Neuronal stem cell (in vitro differentiated cells): ENCODE measurements around the gene ZNF280A.

Source experiments
- DNase-seq: peaks from one replicate; pipeline ENCODE4 v3.0.0-alpha.2; 2013; ENCODE audit warnings: low spot score
- H2AFZ ChIP-seq: one replicate; pipeline ENCODE4 v1.6.1; 2013; ENCODE audit warnings: mild to moderate bottlenecking, low read length, inconsistent platforms
- H2AK5ac ChIP-seq: 2 replicates; pipeline ENCODE4 v1.6.1; 2013; ENCODE audit warnings: low read depth, mild to moderate bottlenecking, inconsistent platforms, low read length, moderate library complexity, mixed read lengths
- H2BK120ac ChIP-seq: 2 replicates; pipeline ENCODE4 v1.6.1; 2013; ENCODE audit warnings: low read depth, mild to moderate bottlenecking, inconsistent platforms, low read length, moderate library complexity, mixed read lengths
- H2BK12ac ChIP-seq: one replicate; pipeline ENCODE4 v1.6.1; 2013; ENCODE audit warnings: low read length, inconsistent platforms
- H2BK15ac ChIP-seq: 2 replicates; pipeline ENCODE4 v1.6.1; 2013; ENCODE audit warnings: mild to moderate bottlenecking, low read length, inconsistent platforms, mixed read lengths
- H2BK5ac ChIP-seq: one replicate; pipeline ENCODE4 v1.6.1; 2013; ENCODE audit warnings: inconsistent platforms, mild to moderate bottlenecking, low read length, moderate library complexity
- H3K14ac ChIP-seq: one replicate; pipeline ENCODE4 v1.6.1; 2013; ENCODE audit warnings: low read length, inconsistent platforms
- H3K18ac ChIP-seq: 2 replicates; pipeline ENCODE4 v1.6.1; 2013; ENCODE audit warnings: low read length, inconsistent platforms
- H3K23ac ChIP-seq: 2 replicates; pipeline ENCODE4 v1.6.1; 2013; ENCODE audit warnings: low read depth, mild to moderate bottlenecking, mixed read lengths, low read length, inconsistent platforms; ENCODE audit not compliant: poor library complexity
- H3K27ac ChIP-seq: replicated peaks from 3 replicates; pipeline ENCODE4 v1.5.1; 2013; ENCODE audit warnings: low read length, inconsistent platforms
- H3K27me3 ChIP-seq, 3 experiments: 2 replicates each; pipeline ENCODE4 v1.6.1; 2013; ENCODE audit warnings: low read length in 3 of 3, mild to moderate bottlenecking in 2 of 3, inconsistent platforms in 1 of 3, low read depth in 1 of 3, mixed read lengths in 1 of 3, moderate library complexity in 1 of 3; ENCODE audit not compliant: control insufficient read depth in 3 of 3, insufficient read depth in 3 of 3
- H3K36me3 ChIP-seq, 2 donors: replicated peaks in 1 of 2; 2 replicates each; pipeline ENCODE4 v1.6.1; 2013; ENCODE audit warnings: low read length in 2 of 2; ENCODE audit not compliant: control insufficient read depth in 2 of 2, insufficient read depth in 2 of 2
- H3K4ac ChIP-seq: 2 replicates; pipeline ENCODE4 v1.6.1; 2013; ENCODE audit warnings: inconsistent platforms, mild to moderate bottlenecking, low read length, moderate library complexity
- H3K4me1 ChIP-seq, 2 donors: 1 replicate in 1 of 2; 2 replicates in 1 of 2; pipeline ENCODE4 v1.6.1; 2013; ENCODE audit warnings: low read length in 2 of 2, low read depth in 1 of 2; ENCODE audit not compliant: control insufficient read depth in 2 of 2, insufficient read depth in 1 of 2
- H3K4me2 ChIP-seq: one replicate; pipeline ENCODE4 v1.6.1; 2013; ENCODE audit warnings: mild to moderate bottlenecking, low read length, inconsistent platforms; ENCODE audit not compliant: insufficient read depth, poor library complexity, severe bottlenecking
- H3K4me3 ChIP-seq, 2 donors: 2 replicates each; pipeline ENCODE4 v1.5.1; 2013; ENCODE audit warnings: low read length in 2 of 2, mild to moderate bottlenecking in 2 of 2, inconsistent platforms in 1 of 2, moderate library complexity in 1 of 2
- H3K79me1 ChIP-seq: one replicate; pipeline ENCODE4 v1.6.1; 2013; ENCODE audit warnings: low read depth, mild to moderate bottlenecking, inconsistent platforms, low read length, moderate library complexity
- H3K9ac ChIP-seq: one replicate; pipeline ENCODE4 v1.6.1; 2013; ENCODE audit warnings: mild to moderate bottlenecking, low read depth, low read length, inconsistent platforms; ENCODE audit not compliant: poor library complexity
- H3K9me3 ChIP-seq, 2 donors: replicated peaks in 1 of 2; 2 replicates each; pipeline versions ENCODE3 to v1.6.1; 2013; ENCODE audit warnings: low read length in 2 of 2, mild to moderate bottlenecking in 2 of 2, inconsistent platforms in 1 of 2, low read depth in 1 of 2, mixed read lengths in 1 of 2, moderate library complexity in 1 of 2; ENCODE audit not compliant: control insufficient read depth in 2 of 2, insufficient read depth in 1 of 2
- H4K8ac ChIP-seq: one replicate; pipeline ENCODE4 v1.6.1; 2013; ENCODE audit warnings: low read depth, mild to moderate bottlenecking, inconsistent platforms, low read length, moderate library complexity
- H4K91ac ChIP-seq: one replicate; pipeline ENCODE4 v1.6.1; 2013; ENCODE audit warnings: low read length, low read depth, mild to moderate bottlenecking, inconsistent platforms; ENCODE audit not compliant: poor library complexity
- WGBS, 2 donors: extraction: QIAGEN DNeasy Blood & Tissue Kit; methylation state at CpG; one replicate each; pipeline ENCODE4 v1.1.7; 2013; ENCODE audit warnings: missing lambda C conversion rate in 2 of 2, mixed read lengths in 1 of 2; ENCODE audit not compliant: insufficient read length in 2 of 2, insufficient replicate concordance in 1 of 2; ENCODE audit errors: extremely low coverage in 2 of 2; 5-methylcytosine and 5-hydroxymethylcytosine counted together

ZNF280A gene

DNA sequence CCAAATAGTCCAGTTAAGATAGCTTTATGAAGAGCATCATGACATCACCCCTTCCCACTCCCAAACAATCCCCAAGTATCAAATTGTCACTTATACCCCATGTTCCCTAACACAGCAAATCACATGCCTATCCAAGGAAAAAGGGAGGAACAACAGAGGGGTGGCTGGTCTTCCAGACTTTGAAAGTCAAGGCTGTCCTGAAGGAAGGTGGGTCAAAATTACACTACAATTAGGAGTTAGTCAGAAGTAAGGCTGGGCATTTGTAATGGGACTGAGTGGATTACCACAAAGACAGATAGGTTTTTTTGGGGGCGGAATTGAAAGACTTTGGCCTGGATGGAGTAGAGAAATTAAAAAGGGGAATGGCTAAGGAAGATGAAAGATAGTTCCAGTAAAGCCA is 33.1 kb upstream of the ZNF280A start:
- Histone ChIP-seq H2BK120ac (no peak overlapping the region), H3K9ac (no peak overlapping the region), H3K4me2 (no peak overlapping the region), H3K4me1 (no peaks in the 10 kb centered on the region), H3K4me3 (no peak overlapping the region), H2BK12ac (no peak overlapping the region), H3K14ac (no peak overlapping the region), H2AFZ (no peak overlapping the region), H4K8ac (no peak overlapping the region), H3K18ac (no peak overlapping the region), H3K4ac (no peak overlapping the region), H2BK5ac (no peak overlapping the region), H3K27me3 (peaks cover 0 to 37% (median 0%) of the 10 kb centered on the region in 3 experiments), H3K27ac (no peak overlapping the region), H3K36me3 (no peaks in the 10 kb centered on the region), H3K23ac (no peak overlapping the region), H4K91ac (no peak overlapping the region), H3K79me1 (no peaks in the 10 kb centered on the region), H2AK5ac (no peak overlapping the region), H2BK15ac (no peak overlapping the region), H3K9me3 (peaks cover 0 to 7% of the 10 kb centered on the region in 2 donors)
- no CpG with 5 or more reads among the region's 1 CpG for WGBS, 2 donors
- DNase-seq = no peak

DNA sequence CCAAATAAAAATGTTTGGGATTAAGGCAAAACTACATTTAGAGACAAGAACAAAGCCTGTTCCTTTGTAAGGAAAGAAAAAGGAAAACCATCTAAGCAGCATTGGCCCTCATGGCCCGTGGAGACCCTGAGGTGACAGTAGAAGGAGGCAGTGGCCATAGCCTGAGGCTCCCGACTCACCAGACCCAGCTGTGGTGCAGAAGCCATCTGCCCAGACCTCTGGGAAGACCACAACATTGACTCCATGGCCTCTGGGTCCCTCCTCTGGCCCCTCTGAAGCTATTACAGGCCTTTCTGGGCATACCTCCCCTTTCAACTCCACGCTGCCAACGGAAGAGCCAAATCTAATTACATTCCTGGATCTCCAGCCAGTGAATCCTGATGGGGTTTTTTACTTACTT is 32.6 kb upstream of the ZNF280A start:
- Histone ChIP-seq H2BK12ac (no peak overlapping the region), H3K27ac (no peak overlapping the region), H2AFZ (no peak overlapping the region), H3K9ac (no peak overlapping the region), H3K4me1 (no peaks in the 10 kb centered on the region), H3K79me1 (no peaks in the 10 kb centered on the region), H3K27me3 (peaks cover 0 to 42% (median 0%) of the 10 kb centered on the region in 3 experiments), H3K23ac (no peak overlapping the region), H3K14ac (no peak overlapping the region), H4K8ac (no peak overlapping the region), H3K4me3 (no peak overlapping the region), H3K18ac (no peak overlapping the region), H3K36me3 (no peaks in the 10 kb centered on the region), H3K9me3 (peaks cover 0 to 7% of the 10 kb centered on the region in 2 donors), H2BK5ac (no peak overlapping the region), H2BK15ac (no peak overlapping the region), H3K4me2 (no peak overlapping the region), H3K4ac (no peak overlapping the region), H2BK120ac (no peak overlapping the region), H2AK5ac (no peak overlapping the region), H4K91ac (no peak overlapping the region)
- no CpG with 5 or more reads among the region's 4 CpGs for WGBS, 2 donors
- DNase-seq = no peak

DNA sequence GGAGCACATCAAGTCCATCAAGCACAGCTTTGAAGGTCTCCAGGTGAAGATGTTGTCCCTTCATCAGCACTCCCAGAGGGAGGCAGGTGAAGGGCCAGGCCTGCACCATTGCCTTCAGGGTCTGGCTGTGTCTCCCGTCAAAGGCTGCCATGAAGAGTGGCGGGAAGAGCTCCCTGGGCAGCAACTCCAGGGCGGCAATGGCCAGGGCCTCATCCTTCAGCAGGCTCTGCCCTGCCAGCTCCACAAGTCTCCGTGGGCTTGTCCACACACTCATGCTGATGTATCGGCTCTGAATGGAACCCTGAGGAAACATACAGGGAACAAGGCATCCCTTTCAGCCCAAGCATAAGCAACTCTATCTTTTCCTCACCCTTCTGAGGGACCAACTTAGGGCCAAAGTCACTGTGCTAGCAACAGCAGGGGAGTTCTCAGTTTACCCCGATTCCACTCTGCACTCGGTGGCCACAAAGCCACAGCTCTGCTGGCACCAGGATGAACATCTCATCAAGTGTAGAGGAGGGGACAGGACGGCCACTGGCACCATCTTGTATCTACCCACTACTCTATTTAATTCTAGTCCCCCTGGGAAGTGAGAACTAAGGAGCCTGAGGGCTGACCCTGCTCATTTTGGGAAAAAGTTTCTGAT is 30.8 kb upstream of the ZNF280A start:
- Histone ChIP-seq H3K4me1 (no peaks in the 10 kb centered on the region), H2BK15ac (no peak overlapping the region), H4K8ac (no peak overlapping the region), H3K18ac (no peak overlapping the region), H2AFZ (no peak overlapping the region), H2BK12ac (no peak overlapping the region), H3K4ac (no peak overlapping the region), H2AK5ac (no peak overlapping the region), H3K23ac (no peak overlapping the region), H3K27me3 (peaks cover 0 to 52% (median 0%) of the 10 kb centered on the region in 3 experiments), H3K36me3 (no peaks in the 10 kb centered on the region), H3K14ac (no peak overlapping the region), H4K91ac (no peak overlapping the region), H3K4me3 (no peak overlapping the region), H3K27ac (no peak overlapping the region), H3K9me3 (no peaks in the 10 kb centered on the region), H3K4me2 (no peak overlapping the region), H3K79me1 (no peaks in the 10 kb centered on the region), H2BK5ac (no peak overlapping the region), H3K9ac (no peak overlapping the region), H2BK120ac (no peak overlapping the region)
- no CpG with 5 or more reads among the region's 8 CpGs for WGBS, 2 donors
- DNase-seq = no peak

DNA sequence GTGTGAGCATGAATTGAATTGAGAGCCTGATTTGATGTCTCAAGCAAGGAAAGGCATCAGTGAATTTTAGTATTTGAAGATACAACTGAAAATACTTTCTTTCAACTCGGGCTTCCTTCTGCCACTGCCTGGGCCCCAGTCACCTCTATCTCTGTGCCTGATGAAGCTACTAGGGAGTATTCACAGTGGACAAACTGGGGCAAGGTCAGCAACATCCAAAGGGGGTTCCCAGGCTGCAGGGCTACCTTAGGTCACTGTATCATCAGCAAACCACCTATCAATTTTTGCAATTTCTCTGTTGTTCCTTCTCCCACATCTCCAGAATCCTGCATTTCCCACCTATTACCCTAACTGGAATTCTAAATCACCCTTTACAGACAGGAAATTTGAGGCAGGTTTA is 28.8 kb upstream of the ZNF280A start:
- H3K4ac ChIP-seq = no peak overlapping the region
- H3K4me3 ChIP-seq = no peak overlapping the region
- no peaks in the 10 kb centered on the region for H3K9me3 ChIP-seq
- no peaks in the 10 kb centered on the region for H3K36me3 ChIP-seq
- H2BK15ac ChIP-seq = no peak overlapping the region
- no peak overlapping the region for H2BK5ac ChIP-seq
- H3K18ac ChIP-seq = no peak overlapping the region
- H3K4me1 ChIP-seq = no peaks in the 10 kb centered on the region
- H3K23ac ChIP-seq = no peak overlapping the region
- DNase-seq = no peak
- no peak overlapping the region for H4K8ac ChIP-seq
- H3K14ac ChIP-seq = no peak overlapping the region
- H3K79me1 ChIP-seq = no peaks in the 10 kb centered on the region
- H3K27ac ChIP-seq = no peak overlapping the region
- no peak overlapping the region for H2BK12ac ChIP-seq
- no peak overlapping the region for H3K4me2 ChIP-seq
- no CpG with 5 or more reads among the region's 1 CpG for WGBS, 2 donors
- H4K91ac ChIP-seq = no peak overlapping the region
- H3K9ac ChIP-seq = no peak overlapping the region
- H2BK120ac ChIP-seq = no peak overlapping the region
- no peak overlapping the region for H2AFZ ChIP-seq
- H3K27me3 ChIP-seq = peaks cover 0 to 48% (median 0%) of the 10 kb centered on the region in 3 experiments
- no peak overlapping the region for H2AK5ac ChIP-seq
